Esophagus muscularis mucosa (tissue), 4 donors: ENCODE results near the gene NEMF. TPM values are rescaled to one million over a fixed set of nuclear protein-coding genes. Genes with fewer than 3 reads are reported as not detected.

Source experiments
- DNase-seq: peaks from one replicate; pipeline ENCODE4 v3.0.0-alpha.2; 2017; ENCODE audit errors: extremely low spot score
- H3K27ac ChIP-seq, 4 donors: fragments of 200-600 bp; sonication (generic); replicated peaks in 1 of 4; 1 replicate in 3 of 4; 2 replicates in 1 of 4; pipeline ENCODE4 v1.5.1; 2016 to 2019; ENCODE audit warnings: mild to moderate bottlenecking in 1 of 4
- H3K27me3 ChIP-seq, 4 donors: fragments of 200-600 bp; sonication (generic); one replicate each; pipeline versions ENCODE4 v1.5.1 to v1.6.0; 2016 to 2019
- H3K36me3 ChIP-seq, 4 donors: fragments of 200-600 bp; sonication (generic); one replicate each; pipeline ENCODE4 v1.5.1; 2016 to 2019
- H3K4me1 ChIP-seq, 4 donors: fragments of 200-600 bp; sonication (generic); one replicate each; pipeline ENCODE4 v1.5.1; 2016 to 2019
- H3K4me3 ChIP-seq, 4 donors: fragments of 200-600 bp; sonication (generic); 1 replicate in 2 of 4; 2 replicates in 2 of 4; pipeline ENCODE4 v1.5.1; 2016 to 2019; ENCODE audit warnings: mild to moderate bottlenecking in 4 of 4, moderate library complexity in 1 of 4
- H3K9me3 ChIP-seq, 4 donors: fragments of 200-600 bp; sonication (generic); 1 replicate in 3 of 4; 2 replicates in 1 of 4; pipeline ENCODE4 v1.5.1; 2016 to 2019
- EP300 ChIP-seq: sonication (generic); formaldehyde crosslinking; IDR thresholded peaks from one replicate; pipeline ENCODE4 v1.6.1; 2017; ENCODE audit warnings: antibody characterized with exemption
- POLR2A ChIP-seq: fragments of 450-650 bp; IDR thresholded peaks from one replicate; pipeline ENCODE4 v1.6.1; 2017; ENCODE audit warnings: antibody characterized with exemption, moderate library complexity, mild to moderate bottlenecking, low read depth
- POLR2AphosphoS5 ChIP-seq, 2 donors: sonication (generic); formaldehyde crosslinking; IDR thresholded peaks; one replicate each; pipeline ENCODE4 v1.6.1; 2017; ENCODE audit warnings: antibody characterized with exemption in 2 of 2
- WGBS: methylation state at CpG from one replicate; pipeline ENCODE4 v1.1.5; 2018; 5-methylcytosine and 5-hydroxymethylcytosine counted together
- intact Hi-C: fragments of 100-400 bp; cut with DNase I; formaldehyde crosslinking; loops from one replicate; pipeline ENCODE4 v1.15.1; 2023
- small RNA-seq, 3 donors: library from RNA; depleted of rRNA; stranded (forward); fragments of <200 nt; gene quantifications; one replicate each; pipeline ENCODE3, GENCODE V24; 2016
- total RNA-seq, 4 donors: library from RNA; depleted of rRNA; stranded (reverse); fragments of >200 nt; gene quantifications; one replicate each; pipeline versions ENCODE4 v1.1.0 to v1.2.1, GENCODE V29; 2016
- TF ChIP-seq, protein P1 (sequence below), 3 experiments: fragments of 200-600 bp in 2 of 3; fragments of 450-650 bp in 1 of 3; sonication (generic) in 2 of 3; IDR thresholded peaks; one replicate each; pipeline ENCODE4 v1.5.1; 2017 to 2019; ENCODE audit warnings: antibody characterized with exemption in 3 of 3, mild to moderate bottlenecking in 2 of 3, moderate library complexity in 1 of 3

Gene NEMF
- total RNA-seq, 4 donors from 2014 or later: 40.6 to 71.0 (median 56.4) TPM

DNA sequence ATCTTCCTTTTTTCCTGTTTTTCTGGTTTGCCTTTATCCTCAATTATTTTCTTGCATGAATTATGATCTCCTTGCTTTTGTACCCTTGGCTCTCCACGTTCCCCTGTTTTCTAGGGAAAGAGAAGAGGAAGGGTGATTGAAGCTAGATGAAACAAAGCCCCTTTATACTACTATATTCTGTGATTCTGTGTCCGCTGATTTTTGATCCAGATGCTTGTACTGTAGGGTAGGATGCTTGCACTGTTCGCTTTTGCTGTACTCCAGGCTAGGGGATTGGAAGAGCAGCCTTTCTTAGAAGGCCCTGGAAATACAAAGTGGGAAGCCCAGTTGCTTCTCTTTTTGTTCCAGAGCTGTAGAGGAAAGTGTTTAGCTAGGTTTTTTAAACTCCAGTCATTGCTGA lies 119.7 kb downstream of the NEMF start:
- H3K27me3 ChIP-seq: no peaks in the 10 kb centered on the region
- no peaks in the 10 kb centered on the region for H3K9me3 ChIP-seq
- H3K36me3 ChIP-seq: peaks cover 6 to 73% (median 42%) of the 10 kb centered on the region in 4 donors
- no peak for DNase-seq
- 82% methylated on average over 3 of the region's 3 CpGs for WGBS
- no peak for TF ChIP-seq EP300
- no peak for TF ChIP-seq POLR2A
- TF ChIP-seq POLR2AphosphoS5 (IDR thresholded peaks at IDR 0.05): no peak
- TF ChIP-seq, protein P1, sequence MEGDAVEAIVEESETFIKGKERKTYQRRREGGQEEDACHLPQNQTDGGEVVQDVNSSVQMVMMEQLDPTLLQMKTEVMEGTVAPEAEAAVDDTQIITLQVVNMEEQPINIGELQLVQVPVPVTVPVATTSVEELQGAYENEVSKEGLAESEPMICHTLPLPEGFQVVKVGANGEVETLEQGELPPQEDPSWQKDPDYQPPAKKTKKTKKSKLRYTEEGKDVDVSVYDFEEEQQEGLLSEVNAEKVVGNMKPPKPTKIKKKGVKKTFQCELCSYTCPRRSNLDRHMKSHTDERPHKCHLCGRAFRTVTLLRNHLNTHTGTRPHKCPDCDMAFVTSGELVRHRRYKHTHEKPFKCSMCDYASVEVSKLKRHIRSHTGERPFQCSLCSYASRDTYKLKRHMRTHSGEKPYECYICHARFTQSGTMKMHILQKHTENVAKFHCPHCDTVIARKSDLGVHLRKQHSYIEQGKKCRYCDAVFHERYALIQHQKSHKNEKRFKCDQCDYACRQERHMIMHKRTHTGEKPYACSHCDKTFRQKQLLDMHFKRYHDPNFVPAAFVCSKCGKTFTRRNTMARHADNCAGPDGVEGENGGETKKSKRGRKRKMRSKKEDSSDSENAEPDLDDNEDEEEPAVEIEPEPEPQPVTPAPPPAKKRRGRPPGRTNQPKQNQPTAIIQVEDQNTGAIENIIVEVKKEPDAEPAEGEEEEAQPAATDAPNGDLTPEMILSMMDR (IDR thresholded peaks at IDR 0.05): no peak
- no peak overlapping the region for H3K4me3 ChIP-seq
- H3K27ac ChIP-seq: no peak overlapping the region
- H3K4me1 ChIP-seq: no peaks in the 10 kb centered on the region
- intact Hi-C loops: no loop called here

Small RNAs within 50 kb of the gene (small RNA-seq; reads per million reads assigned to genes)
- gene RF00019 (0 reads per million in 3 donors), gene RN7SL2 (1.9 to 15.9 (median 2.0) reads per million in 3 donors), gene RN7SL3 (0 to 1.5 (median 0.08) reads per million in 3 donors), gene RNU6-189P (0 reads per million in 3 donors), gene RNU6-539P (0 reads per million in 3 donors)

Other genes starting within 250 kb of the NEMF start
- gene RPL36AL, start 232.2 kb downstream of the NEMF start, total RNA-seq: 100 to 1,000 TPM; 200 to 323 (median 277) TPM
- gene MGAT2, start 232.0 kb downstream of the NEMF start, total RNA-seq: 10 to 100 TPM; 20.3 to 29.5 (median 24.1) TPM
- 1 to 10 TPM; 6.5 to 8.8 (median 7.6) TPM for gene DNAAF2, start 217.5 kb downstream of the NEMF start, total RNA-seq
- under 1 TPM in 3 of 4 donors, not detected in 1; 0.39 to 0.83 (median 0.46) TPM for gene POLE2, start 164.6 kb downstream of the NEMF start, total RNA-seq
- 1 to 10 TPM; 7.6 to 8.3 (median 8.0) TPM for gene KLHDC1, start 159.7 kb downstream of the NEMF start, total RNA-seq
- 100 to 1,000 TPM in 1 of 4 donors, 10 to 100 TPM in 3; 72.2 to 102 (median 85.8) TPM for gene KLHDC2, start 84.6 kb downstream of the NEMF start, total RNA-seq
- 10 to 100 TPM; 41.5 to 66.4 (median 51.7) TPM for gene ARF6, start 40.3 kb upstream of the NEMF start, total RNA-seq